Activated CD4-positive, alpha-beta T cell treated with anti-CD3 and anti-CD28 coated beads, Interleukin-2, amount 50 U/mL, for 48 hours (primary cell): Measurements from ENCODE around the gene NOA1.

Experiments
- DNase-seq, 2 experiments: peaks; one replicate each; pipeline ENCODE4 v3.0.0-alpha.2; 2020

Gene NOA1

DNA sequence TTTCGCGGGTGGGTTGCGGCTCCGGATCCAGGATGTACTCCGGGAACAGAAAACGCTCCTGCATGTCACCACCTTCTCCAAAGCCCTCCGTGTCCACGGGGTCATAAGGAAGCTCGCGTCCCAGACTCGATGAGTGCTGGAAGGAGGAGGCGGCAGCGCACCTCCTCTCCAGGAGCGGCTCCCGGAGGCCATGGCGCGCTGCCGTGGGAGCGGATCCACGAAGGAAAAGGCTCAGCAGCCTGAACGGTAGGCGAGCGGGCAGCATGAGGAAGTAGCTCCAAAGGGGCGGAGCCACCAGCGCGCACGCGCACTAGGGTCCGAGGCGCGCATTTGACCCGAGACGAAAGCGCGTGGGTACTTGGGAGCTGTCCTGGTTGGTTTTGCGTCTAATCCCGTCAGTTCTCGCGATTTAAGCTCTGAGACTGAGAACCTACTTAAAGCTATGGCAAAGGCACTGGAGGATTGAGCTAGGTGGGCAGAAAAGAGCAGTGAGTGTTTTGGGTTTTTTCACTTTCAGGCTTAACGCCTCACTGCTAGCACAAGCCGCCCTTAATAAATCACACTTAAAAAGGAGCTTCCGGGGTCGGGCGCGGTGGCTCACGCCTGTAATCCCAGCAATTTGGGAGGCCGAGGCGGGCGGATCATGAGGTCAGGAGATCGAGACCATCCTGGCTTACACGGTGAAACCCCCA lies at the start of gene NOA1:
TSS of gene NOA1 (minus strand) at position 286 of the 692 bp plus-strand sequence. CDS start at position 265, 21 bp downstream.
- DNase-seq: peak; percentile 96 to 98

GRCh38 chr4:57023104-57023503 lies 45.7 kb upstream of the NOA1 start:
- no peak for DNase-seq

- DNase-seq: no peak
Measured at GRCh38 chr4:57020467-57021101, 43.2 kb upstream of the NOA1 start.

- no peak for DNase-seq
Measured at GRCh38 chr4:57018980-57019379, 41.6 kb upstream of the NOA1 start.

DNA sequence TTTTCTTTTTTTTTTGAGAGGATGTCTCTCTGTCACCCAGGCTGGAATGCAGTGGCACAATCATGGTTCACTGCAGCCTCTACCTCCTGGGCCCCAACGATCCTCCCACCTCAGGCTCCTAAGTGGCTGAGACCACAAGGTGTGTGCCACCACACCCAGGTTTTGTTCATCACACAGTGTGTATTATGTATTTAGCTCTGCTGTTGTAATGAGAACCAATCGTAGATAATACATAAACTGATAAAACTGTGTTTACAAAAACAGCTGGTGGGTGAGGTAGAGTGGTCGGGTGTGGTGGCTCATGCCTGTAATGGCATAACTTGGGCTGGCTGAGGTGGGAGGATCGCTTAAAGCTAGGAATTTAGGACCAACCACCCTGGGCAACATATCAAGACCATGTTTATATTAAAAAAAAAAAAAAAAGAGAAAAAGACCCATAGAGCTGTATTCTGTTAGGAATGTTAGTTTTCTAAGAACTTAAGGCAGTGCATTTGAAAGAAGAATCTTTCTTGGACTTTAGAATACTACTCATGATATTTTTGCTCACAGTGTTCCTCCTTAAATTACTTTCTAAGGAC lies 36.2 kb upstream of the NOA1 start:
- DNase-seq: no peak

- DNase-seq: no peak
Measured at GRCh38 chr4:56999751-57000150, 22.3 kb upstream of the NOA1 start.

DNA sequence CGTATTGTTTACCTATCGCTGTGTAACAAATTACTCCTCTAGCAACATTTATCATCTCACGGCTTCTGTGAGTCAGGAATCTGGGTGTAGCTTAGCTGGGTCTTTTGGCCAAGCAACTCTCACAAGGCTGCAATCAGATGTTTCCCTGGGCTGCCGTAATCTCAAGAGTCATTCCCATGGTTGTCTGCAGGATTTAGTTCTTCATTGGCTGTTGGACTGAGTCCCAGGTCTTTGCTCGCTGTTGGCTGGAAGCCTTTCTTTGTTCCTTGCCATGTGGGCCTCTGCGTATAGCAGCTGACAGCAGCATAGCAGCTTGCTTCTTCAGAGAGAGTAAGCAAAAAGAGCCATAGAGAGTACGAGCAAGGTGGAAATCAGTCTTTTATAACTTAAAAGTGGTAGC lies 18.1 kb upstream of the NOA1 start:
- DNase-seq: no peak

- no peak for DNase-seq
Measured at GRCh38 chr4:56990109-56990905, 12.9 kb upstream of the NOA1 start.

DNA sequence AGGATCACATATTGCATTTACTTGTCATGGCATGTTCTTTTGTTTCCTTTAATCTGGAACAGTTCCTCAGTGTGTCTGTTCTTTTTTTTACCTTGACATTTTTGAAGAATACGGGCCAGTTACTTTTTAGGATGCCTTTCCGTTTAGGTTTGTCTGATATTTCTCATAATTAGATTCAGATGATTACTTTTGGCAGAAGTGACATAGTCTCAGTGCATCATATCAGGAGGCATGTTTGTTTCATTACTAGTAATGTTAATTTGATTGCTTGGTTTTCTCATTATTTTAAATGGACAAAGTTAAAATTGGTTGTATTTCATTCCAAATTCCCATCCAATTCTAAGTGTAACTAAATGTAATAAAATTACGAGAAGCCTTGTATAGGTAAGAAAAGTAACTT lies 9.5 kb upstream of the NOA1 start:
- DNase-seq: no peak

DNA sequence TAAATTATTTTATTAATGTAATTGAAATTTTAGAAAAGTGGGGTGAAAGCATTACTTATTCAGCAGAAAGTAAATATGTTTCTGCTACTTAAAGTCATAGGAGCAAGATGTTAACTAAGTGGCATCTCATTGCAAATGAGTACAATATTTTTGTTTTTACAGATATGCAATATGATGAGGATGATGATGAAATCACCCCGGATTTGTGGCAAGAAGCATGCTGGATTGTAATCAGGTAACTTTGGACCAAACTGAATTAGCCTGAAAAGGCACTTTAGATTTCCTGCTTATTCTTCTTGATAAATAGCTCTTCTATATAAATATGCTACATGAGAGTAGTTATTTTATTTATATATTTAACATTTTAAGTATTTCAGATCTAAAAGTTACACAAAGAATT lies 8.8 kb upstream of the NOA1 start:
- DNase-seq: no peak

- no peak for DNase-seq
Measured at GRCh38 chr4:56981795-56982201, 4.4 kb upstream of the NOA1 start.

GRCh38 chr4:56979421-56980072 lies 2.1 kb upstream of the NOA1 start:
- peak; percentile 52 to 70 for DNase-seq

- DNase-seq: peak; percentile 89 to 95
Measured at GRCh38 chr4:56978750-56979303, 1.4 kb upstream of the NOA1 start, which contains the start of gene POLR2B. Gene POLR2B (plus strand): TSS chr4:56978896. CDS start chr4:56978986, 90 bp downstream.

DNA sequence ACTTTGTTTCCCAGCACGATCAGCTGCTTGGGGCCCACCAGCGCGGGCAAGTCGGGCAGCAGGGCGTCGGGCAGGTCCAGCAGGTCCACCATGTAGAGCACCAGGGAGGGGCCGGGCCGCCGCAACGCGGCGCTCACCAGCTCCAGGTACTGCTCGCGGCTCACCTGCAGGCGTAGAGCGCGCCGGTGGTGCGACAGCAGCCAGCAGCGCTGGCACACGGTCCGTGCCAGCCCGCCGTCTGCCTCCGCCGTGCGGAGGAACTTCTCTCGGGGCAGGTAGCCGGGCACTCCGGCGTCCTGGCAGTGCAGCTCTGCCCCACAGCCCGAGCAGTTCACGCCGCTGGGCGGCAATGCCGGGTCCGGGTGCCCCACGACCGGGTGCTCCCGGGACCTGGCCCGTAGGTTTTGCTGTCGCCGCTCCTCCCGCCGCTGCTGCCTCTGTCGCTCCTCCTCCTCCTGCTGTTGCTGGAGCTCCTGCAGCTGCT lies 527 bp downstream of the NOA1 start:
- peak; percentile 46 to 55 for DNase-seq

DNA sequence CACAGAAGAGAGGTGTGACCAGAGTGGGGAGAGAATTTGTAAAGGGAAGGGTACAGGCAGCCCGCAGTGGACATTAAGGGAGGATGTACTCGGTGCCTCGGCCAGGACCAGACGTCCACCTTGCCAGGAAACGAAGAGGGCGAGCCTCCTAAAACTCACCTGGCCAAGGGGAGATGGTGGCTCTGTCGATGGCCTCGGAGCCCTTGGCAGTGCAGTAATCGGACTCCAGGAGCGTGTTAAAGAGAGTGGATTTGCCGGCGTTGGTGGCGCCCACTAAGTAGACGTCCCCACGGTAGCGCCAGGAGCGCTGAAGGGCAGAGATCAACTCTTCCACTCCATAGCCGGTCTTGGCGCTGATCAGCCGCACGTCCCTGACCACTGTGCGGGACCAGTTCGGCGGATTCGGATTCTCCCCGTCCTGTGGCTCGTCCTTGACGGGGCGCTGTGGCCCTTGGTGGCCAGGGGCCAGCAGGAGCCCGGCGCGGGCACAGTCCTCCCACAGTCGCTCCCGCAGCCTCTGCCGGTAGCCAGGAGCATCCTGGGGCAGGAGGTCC lies 1.0 kb downstream of the NOA1 start:
- peak in 1 of 2 experiments; percentile 15 for DNase-seq

DNA sequence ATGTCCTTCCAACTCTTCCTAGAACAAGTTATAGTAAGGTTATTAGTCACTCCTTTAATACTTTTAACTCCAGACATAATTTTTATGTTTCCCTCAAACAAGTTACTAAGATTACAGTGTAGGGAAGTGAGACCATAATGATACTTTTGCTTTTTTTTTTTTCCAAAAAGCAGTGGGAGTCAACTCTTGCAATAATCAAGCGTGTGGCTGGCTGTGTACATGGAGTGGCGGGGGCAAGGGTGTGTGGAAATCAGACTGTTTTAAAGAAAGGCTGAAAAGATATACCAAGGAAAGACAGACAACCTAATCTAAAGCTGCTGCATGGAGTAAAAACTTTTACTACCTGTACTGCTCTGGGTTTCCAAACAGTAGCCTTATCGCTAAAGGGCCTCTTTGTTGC lies 4.1 kb downstream of the NOA1 start:
- DNase-seq: no peak

- DNase-seq: no peak
Measured at GRCh38 chr4:56972809-56973208, 4.6 kb downstream of the NOA1 start.

GRCh38 chr4:56972389-56972788 lies 5.0 kb downstream of the NOA1 start:
- no peak for DNase-seq

- no peak for DNase-seq
Measured at GRCh38 chr4:56971383-56971782, 6.0 kb downstream of the NOA1 start.

GRCh38 chr4:56961107-56961500 lies 16.3 kb downstream of the NOA1 start:
- no peak for DNase-seq

DNA sequence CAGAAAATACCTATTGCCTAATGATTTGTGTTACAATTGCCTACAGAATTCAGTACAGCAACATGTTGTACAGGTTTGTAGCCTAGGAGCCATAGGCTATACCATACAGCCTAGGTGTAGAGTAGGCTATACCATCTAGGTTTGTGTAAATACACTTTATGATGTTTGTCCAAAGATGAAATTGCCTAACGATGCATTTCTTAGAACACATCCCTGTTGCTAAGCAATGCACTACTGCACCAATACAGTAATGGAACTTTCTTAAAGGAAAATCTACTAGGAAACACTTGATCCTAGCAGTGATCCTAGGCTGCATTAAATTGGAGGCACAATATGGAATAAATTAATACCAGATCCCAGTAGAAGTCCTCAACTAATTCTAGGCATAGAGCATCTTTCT lies 18.3 kb downstream of the NOA1 start:
- DNase-seq: no peak

DNA sequence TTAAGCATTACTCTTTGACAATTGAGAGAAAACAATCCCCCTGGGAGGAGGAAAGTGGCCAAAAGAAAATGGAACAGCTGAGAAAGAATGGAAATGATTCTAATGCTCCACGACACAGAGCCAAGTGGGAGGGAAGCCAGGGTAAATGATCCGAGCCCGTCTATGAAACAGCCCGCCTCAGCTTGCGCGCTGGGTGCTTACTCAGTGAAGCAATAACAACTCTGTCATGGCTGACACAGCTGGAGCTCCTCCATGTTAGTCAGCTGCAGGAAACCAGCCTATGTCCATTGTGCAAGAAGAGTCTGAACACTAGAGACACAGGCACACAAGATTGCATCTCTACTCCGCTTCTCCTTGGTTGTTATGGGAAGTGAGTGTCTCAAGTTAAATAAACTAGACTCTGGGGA lies 19.3 kb downstream of the NOA1 start:
- DNase-seq: no peak
